Tibial artery (tissue), 4 donors: ENCODE results near the gene CACNG4.

Experiments
- DNase-seq, 2 donors: peaks; one replicate each; pipeline ENCODE4 v3.0.0-alpha.2; 2019
- H3K27ac ChIP-seq, 2 donors: fragments of 200-600 bp; sonication (generic) in 1 of 2; 1 replicate in 1 of 2; 2 replicates in 1 of 2; pipeline ENCODE4 v1.5.1; 2018 to 2019; ENCODE audit warnings: mild to moderate bottlenecking in 1 of 2
- H3K27me3 ChIP-seq, 2 donors: fragments of 200-600 bp; sonication (generic) in 1 of 2; one replicate each; pipeline versions ENCODE4 v1.5.1 to v1.6.0; 2016 to 2019
- H3K36me3 ChIP-seq, 3 donors: fragments of 200-600 bp; sonication (generic) in 2 of 3; one replicate each; pipeline ENCODE4 v1.5.1; 2016 to 2019; ENCODE audit warnings: mild to moderate bottlenecking in 2 of 3
- H3K4me1 ChIP-seq, 4 donors: fragments of 200-600 bp; sonication (generic) in 2 of 4; 1 replicate in 3 of 4; 2 replicates in 1 of 4; pipeline ENCODE4 v1.5.1; 2016 to 2019
- H3K4me3 ChIP-seq, 2 donors: fragments of 200-600 bp; sonication (generic) in 1 of 2; 1 replicate in 1 of 2; 2 replicates in 1 of 2; pipeline ENCODE4 v1.5.1; 2018 to 2019; ENCODE audit warnings: mild to moderate bottlenecking in 2 of 2
- H3K9me3 ChIP-seq, 3 donors: fragments of 200-600 bp; sonication (generic) in 1 of 3; one replicate each; pipeline ENCODE4 v1.5.1; 2016 to 2019
- CTCF ChIP-seq, 2 experiments: fragments of 200-600 bp in 1 of 2; fragments of 450-650 bp in 1 of 2; IDR thresholded peaks; one replicate each; pipeline ENCODE4 v1.5.1; 2017 to 2019; ENCODE audit warnings: antibody characterized with exemption in 2 of 2, mild to moderate bottlenecking in 1 of 2, moderate library complexity in 1 of 2
- intact Hi-C: fragments of 100-400 bp; cut with DNase I; formaldehyde crosslinking; loops from one replicate; pipeline ENCODE4 v1.15.0; 2023; ENCODE audit warnings: low total_unique reads

CACNG4 gene

GRCh38 chr17:67067571-67068482 is 103.3 kb downstream of the CACNG4 start:
- Histone ChIP-seq H3K4me1 (no peaks in the 10 kb centered on the region), H3K4me3 (no peak overlapping the region), H3K27me3 (no peaks in the 10 kb centered on the region), H3K36me3 (peaks cover 0 to 11% (median 0%) of the 10 kb centered on the region in 3 donors), H3K9me3 (no peaks in the 10 kb centered on the region), H3K27ac (no peak overlapping the region)
- TF ChIP-seq CTCF (IDR thresholded peaks at IDR 0.05): no peak
- intact Hi-C loops: no loop called here
- no peak for DNase-seq

- no peak overlapping the region for H3K4me3 ChIP-seq
- H3K27me3 ChIP-seq: no peaks in the 10 kb centered on the region
- no peak for TF ChIP-seq CTCF (IDR thresholded peaks at IDR 0.05)
- H3K9me3 ChIP-seq: no peaks in the 10 kb centered on the region
- DNase-seq: no peak
- intact Hi-C loops: no loop called here
- H3K4me1 ChIP-seq: no peaks in the 10 kb centered on the region
- H3K36me3 ChIP-seq: peaks cover 0 to 15% (median 6%) of the 10 kb centered on the region in 3 donors
- H3K27ac ChIP-seq: no peak overlapping the region
Measured at GRCh38 chr17:67068999-67069398, 104.5 kb downstream of the CACNG4 start.

GRCh38 chr17:67069603-67070136 is 105.2 kb downstream of the CACNG4 start:
- Histone ChIP-seq H3K36me3 (peaks cover 3 to 16% (median 7%) of the 10 kb centered on the region in 3 donors), H3K27ac (no peak overlapping the region)
- intact Hi-C loops: no loop called here

GRCh38 chr17:67071595-67071994 is 107.1 kb downstream of the CACNG4 start:
- intact Hi-C loops: no loop called here
- no peak for TF ChIP-seq CTCF (IDR thresholded peaks at IDR 0.05)
- no peak overlapping the region for H3K27ac ChIP-seq

More at GRCh38 chr17:67069603-67070136, 105.2 kb downstream of the CACNG4 start:
- no peaks in the 10 kb centered on the region for H3K4me1 ChIP-seq
- no peak for TF ChIP-seq CTCF (IDR thresholded peaks at IDR 0.05)
- no peak for DNase-seq
- no peaks in the 10 kb centered on the region for H3K27me3 ChIP-seq
- no peaks in the 10 kb centered on the region for H3K9me3 ChIP-seq
- H3K4me3 ChIP-seq: no peak overlapping the region

GRCh38 chr17:67072885-67073284 is 108.4 kb downstream of the CACNG4 start:
- no peak for TF ChIP-seq CTCF (IDR thresholded peaks at IDR 0.05)
- no peak for DNase-seq
- Histone ChIP-seq H3K36me3 (peaks cover 3 to 23% (median 7%) of the 10 kb centered on the region in 3 donors), H3K27ac (no peak overlapping the region), H3K4me1 (no peaks in the 10 kb centered on the region), H3K27me3 (no peaks in the 10 kb centered on the region), H3K4me3 (no peak overlapping the region), H3K9me3 (no peaks in the 10 kb centered on the region)
- intact Hi-C loops: no loop called here

More at GRCh38 chr17:67071595-67071994, 107.1 kb downstream of the CACNG4 start:
- Histone ChIP-seq H3K9me3 (no peaks in the 10 kb centered on the region), H3K27me3 (no peaks in the 10 kb centered on the region), H3K4me3 (no peak overlapping the region), H3K36me3 (peaks cover 3 to 23% (median 7%) of the 10 kb centered on the region in 3 donors), H3K4me1 (no peaks in the 10 kb centered on the region)
- no peak for DNase-seq
